HCT116 (cell line): ENCODE results near the gene TBC1D1. TPM values are rescaled to one million over a fixed set of nuclear protein-coding genes. Genes with fewer than 3 reads are reported as not detected.

ENCODE experiments used
- ATAC-seq: fragments of 200-7000 bp; cut with Tn5 transposase; 2 replicates; pipeline ENCODE4 v1.9.1; 2020; ENCODE audit warnings: mild to moderate bottlenecking, moderate library complexity
- BruUV-seq: library from RNA; stranded (reverse); fragments of 400-500 nt; replicated peaks from 2 replicates; lab custom pipeline; 2021; lab: Mats Ljungman, UMichigan
- CTCF ChIA-PET: fragments of 300-600 bp; sonication (Branson Sonifier 250); formaldehyde crosslinking; loops from one replicate; lab custom pipeline; 2021; ENCODE audit warnings: antibody characterized with exemption; lab: Charles Lee
- POLR2A ChIA-PET: fragments of 300-600, 350-600 bp; sonication (Branson Sonifier 250); formaldehyde crosslinking; loops from one replicate; lab custom pipeline; 2021; ENCODE audit warnings: antibody characterized with exemption; lab: Charles Lee
- RAD21 ChIA-PET, 2 experiments: fragments of 300-600 bp; sonication (Branson Sonifier 250); formaldehyde crosslinking; loops; one replicate each; lab custom pipeline; 2023; ENCODE audit warnings: low total read pairs in 2 of 2; ENCODE audit not compliant: uncharacterized antibody in 2 of 2, unreplicated experiment in 2 of 2, low non-redundant PET in 1 of 2; lab: Charles Lee
- DNase-seq: peaks from one replicate; pipeline ENCODE4 v3.0.0-alpha.2; 2010; ENCODE audit warnings: low read depth, low spot score
- H2AFZ ChIP-seq: fragments of 200-600 bp; shearing (Covaris generic), sonication (generic); 2 replicates; pipeline ENCODE4 v1.6.1; 2017; ENCODE audit warnings: low read depth, mixed run types, mixed read lengths, antibody characterized with exemption, low read length; ENCODE audit not compliant: poor library complexity, severe bottlenecking
- H3K27ac ChIP-seq: 2 replicates; pipeline ENCODE4 v1.5.1; 2012; ENCODE audit warnings: low read depth, low read length
- H3K27me3 ChIP-seq: fragments of 200-600 bp; sonication (generic); 2 replicates; pipeline ENCODE4 v1.6.1; 2016; ENCODE audit warnings: mixed run types, low read length, mixed read lengths; ENCODE audit not compliant: insufficient read depth
- H3K36me3 ChIP-seq, 2 experiments: fragments of 200-500 bp in 1 of 2; fragments of 200-600 bp in 1 of 2; sonication (Bioruptor generic) in 1 of 2; sonication (generic) in 1 of 2; 2 replicates each; pipeline versions ENCODE4 v1.5.1 to v1.6.1; 2014 to 2016; ENCODE audit warnings: low read length in 2 of 2, inconsistent platforms in 1 of 2, mixed read lengths in 1 of 2, mixed run types in 1 of 2; ENCODE audit not compliant: insufficient read depth in 2 of 2, control insufficient read depth in 1 of 2
- H3K4me1 ChIP-seq, 2 experiments: fragments of 200-600 bp in 1 of 2; sonication (generic) in 1 of 2; 2 replicates each; pipeline versions ENCODE4 v1.5.1 to v1.6.1; 2012 to 2017; ENCODE audit warnings: low read length in 2 of 2, inconsistent platforms in 1 of 2, mild to moderate bottlenecking in 1 of 2, mixed read lengths in 1 of 2, mixed run types in 1 of 2, moderate library complexity in 1 of 2; ENCODE audit not compliant: insufficient read depth in 2 of 2, control insufficient read depth in 1 of 2
- H3K4me2 ChIP-seq: fragments of 200-600 bp; sonication (generic); 2 replicates; pipeline ENCODE4 v1.6.1; 2017; ENCODE audit warnings: mixed run types, low read length, mixed read lengths
- H3K4me3 ChIP-seq, 2 experiments: fragments of 200-600 bp in 1 of 2; sonication (generic) in 1 of 2; replicated peaks in 1 of 2; 2 replicates each; pipeline ENCODE4 v1.5.1; 2011 to 2016; ENCODE audit warnings: low read length in 2 of 2, control low read depth in 1 of 2, low read depth in 1 of 2, mild to moderate bottlenecking in 1 of 2, mixed read lengths in 1 of 2, mixed run types in 1 of 2
- H3K79me2 ChIP-seq: fragments of 200-600 bp; sonication (generic); 2 replicates; pipeline ENCODE4 v1.6.1; 2017; ENCODE audit warnings: mild to moderate bottlenecking, mixed run types, low read length, moderate library complexity, mixed read lengths; ENCODE audit not compliant: insufficient read depth
- H3K9ac ChIP-seq: fragments of 200-600 bp; sonication (generic); 2 replicates; pipeline ENCODE4 v1.6.1; 2016; ENCODE audit warnings: low read length, mixed read lengths
- H3K9me2 ChIP-seq: fragments of 200-600 bp; sonication (generic), shearing (Covaris generic); 2 replicates; pipeline ENCODE4 v1.6.1; 2017; ENCODE audit warnings: mixed run types, mild to moderate bottlenecking, moderate library complexity; ENCODE audit not compliant: insufficient read depth
- H3K9me3 ChIP-seq, 2 experiments: fragments of 200-500 bp in 1 of 2; fragments of 200-600 bp in 1 of 2; sonication (Bioruptor generic) in 1 of 2; sonication (generic) in 1 of 2; 2 replicates each; pipeline ENCODE4 v1.6.1; 2014 to 2017; ENCODE audit warnings: low read length in 2 of 2, mixed read lengths in 2 of 2, inconsistent platforms in 1 of 2, low read depth in 1 of 2, mild to moderate bottlenecking in 1 of 2, mixed run types in 1 of 2, moderate library complexity in 1 of 2; ENCODE audit not compliant: control insufficient read depth in 1 of 2, insufficient read depth in 1 of 2
- H4K20me1 ChIP-seq: fragments of 200-600 bp; sonication (generic), shearing (Covaris generic); 2 replicates; pipeline ENCODE4 v1.6.1; 2017; ENCODE audit warnings: mixed run types, mild to moderate bottlenecking, moderate library complexity; ENCODE audit not compliant: insufficient read depth
- CBX3 ChIP-seq: IDR thresholded peaks from 2 replicates; pipeline ENCODE4 v1.6.1; 2012; ENCODE audit warnings: low read depth
- EGR1 ChIP-seq: IDR thresholded peaks from 2 replicates; pipeline ENCODE4 v1.6.1; 2012; ENCODE audit warnings: low read depth
- ELF1 ChIP-seq: IDR thresholded peaks from 2 replicates; pipeline ENCODE4 v1.6.1; 2012; ENCODE audit warnings: low read depth, borderline replicate concordance
- EZH2 ChIP-seq: fragments of 200-600 bp; sonication (generic); IDR thresholded peaks from 2 replicates; pipeline ENCODE4 v1.6.1; 2017; ENCODE audit warnings: antibody characterized with exemption, mixed run types
- EZH2phosphoT487 ChIP-seq: fragments of 200-600 bp; IDR thresholded peaks from 2 replicates; pipeline ENCODE4 v1.6.1; 2018; ENCODE audit warnings: antibody characterized with exemption, borderline replicate concordance
- FOSL1 ChIP-seq: IDR thresholded peaks from 2 replicates; pipeline ENCODE4 v1.6.1; 2012; ENCODE audit warnings: low read depth
- JUND ChIP-seq: IDR thresholded peaks from 2 replicates; pipeline ENCODE4 v1.6.1; 2012
- POLR2AphosphoS5 ChIP-seq: IDR thresholded peaks from 2 replicates; pipeline ENCODE4 v1.6.1; 2011; ENCODE audit warnings: mild to moderate bottlenecking, low read depth, low read length, moderate library complexity
- RAD21 ChIP-seq: IDR thresholded peaks from 2 replicates; pipeline ENCODE4 v1.6.1; 2012; ENCODE audit warnings: low read depth, mild to moderate bottlenecking
- SIN3A ChIP-seq: IDR thresholded peaks from 2 replicates; pipeline ENCODE4 v1.6.1; 2012; ENCODE audit warnings: low read depth
- SP1 ChIP-seq: IDR thresholded peaks from 2 replicates; pipeline ENCODE4 v1.6.1; 2012; ENCODE audit warnings: low read depth
- SRF ChIP-seq: IDR thresholded peaks from 2 replicates; pipeline ENCODE4 v1.6.1; 2012; ENCODE audit warnings: low read depth
- TCF7L2 ChIP-seq: IDR thresholded peaks from 2 replicates; pipeline ENCODE4 v1.7.0; 2011; ENCODE audit warnings: borderline replicate concordance, inconsistent platforms; ENCODE audit not compliant: insufficient read depth, insufficient read length; ENCODE audit errors: extremely low read depth
- ZFX ChIP-seq: fragments of 450-650 bp; IDR thresholded peaks from 2 replicates; pipeline ENCODE4 v1.6.1; 2017
- ZNF274 ChIP-seq: fragments of 200-500 bp; sonication (Bioruptor generic); IDR thresholded peaks from 2 replicates; pipeline ENCODE4 v1.6.1; 2014; ENCODE audit warnings: mild to moderate bottlenecking, low read depth, low read length, inconsistent platforms
- intact Hi-C: fragments of 100-400 bp; cut with micrococcal nuclease; formaldehyde crosslinking; loops from 2 replicates; pipeline ENCODE4 v1.10.0; 2022
- total RNA-seq: library from RNA; stranded (reverse); gene quantifications from one replicate; pipeline ENCODE4 v1.2.1, GENCODE V29; 2021; ENCODE audit not compliant: unreplicated experiment
- TF ChIP-seq, protein P1 (sequence below): IDR thresholded peaks from 2 replicates; pipeline ENCODE4 v1.6.1; 2011; ENCODE audit warnings: mild to moderate bottlenecking, low read length, moderate library complexity; ENCODE audit not compliant: insufficient replicate concordance; ENCODE audit errors: extremely low read depth
- TF ChIP-seq, protein P2 (sequence below), 3 experiments: fragments of 200-600 bp in 1 of 3; sonication (generic) in 1 of 3; IDR thresholded peaks in 2 of 3; conservative IDR thresholded peaks in 1 of 3; 2 replicates each; pipeline ENCODE4 v1.5.1; 2012 to 2017; ENCODE audit warnings: low read depth in 2 of 3, low read length in 2 of 3, antibody characterized with exemption in 1 of 3, borderline replicate concordance in 1 of 3, control low read depth in 1 of 3, mild to moderate bottlenecking in 1 of 3, mixed read lengths in 1 of 3, mixed run types in 1 of 3, moderate library complexity in 1 of 3; ENCODE audit not compliant: insufficient read depth in 1 of 3
- TF ChIP-seq, protein P3 (sequence below): IDR thresholded peaks from 2 replicates; pipeline ENCODE4 v1.6.1; 2012

TBC1D1 gene
- total RNA-seq, 1 experiment from 2014 or later: 82.7 TPM

DNA sequence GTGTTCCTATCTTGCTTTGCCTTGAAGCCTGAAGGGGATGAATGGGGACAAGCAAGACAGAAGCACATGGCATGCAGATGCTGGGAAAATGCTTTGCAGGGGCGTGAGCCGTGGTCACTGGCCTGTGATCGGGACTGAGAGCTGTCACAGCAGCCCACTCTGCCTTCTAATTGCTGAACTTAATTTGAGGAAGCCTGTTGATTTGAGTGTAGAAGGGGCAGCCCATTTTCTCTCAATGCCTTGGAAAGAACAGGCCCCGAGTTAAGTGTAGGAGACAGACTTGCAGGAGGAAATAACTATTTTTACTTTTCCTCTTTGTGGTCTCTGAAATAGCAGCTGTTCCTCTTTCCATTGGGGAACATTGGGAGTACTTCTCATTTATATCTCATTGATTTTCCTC is 26.1 kb upstream of the TBC1D1 start (continued):
- TF ChIP-seq TCF7L2: no peak
- TF ChIP-seq, protein P1, sequence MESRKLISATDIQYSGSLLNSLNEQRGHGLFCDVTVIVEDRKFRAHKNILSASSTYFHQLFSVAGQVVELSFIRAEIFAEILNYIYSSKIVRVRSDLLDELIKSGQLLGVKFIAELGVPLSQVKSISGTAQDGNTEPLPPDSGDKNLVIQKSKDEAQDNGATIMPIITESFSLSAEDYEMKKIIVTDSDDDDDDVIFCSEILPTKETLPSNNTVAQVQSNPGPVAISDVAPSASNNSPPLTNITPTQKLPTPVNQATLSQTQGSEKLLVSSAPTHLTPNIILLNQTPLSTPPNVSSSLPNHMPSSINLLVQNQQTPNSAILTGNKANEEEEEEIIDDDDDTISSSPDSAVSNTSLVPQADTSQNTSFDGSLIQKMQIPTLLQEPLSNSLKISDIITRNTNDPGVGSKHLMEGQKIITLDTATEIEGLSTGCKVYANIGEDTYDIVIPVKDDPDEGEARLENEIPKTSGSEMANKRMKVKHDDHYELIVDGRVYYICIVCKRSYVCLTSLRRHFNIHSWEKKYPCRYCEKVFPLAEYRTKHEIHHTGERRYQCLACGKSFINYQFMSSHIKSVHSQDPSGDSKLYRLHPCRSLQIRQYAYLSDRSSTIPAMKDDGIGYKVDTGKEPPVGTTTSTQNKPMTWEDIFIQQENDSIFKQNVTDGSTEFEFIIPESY: no peak
- no peak for TF ChIP-seq ELF1
- TF ChIP-seq CBX3: no peak

DNA sequence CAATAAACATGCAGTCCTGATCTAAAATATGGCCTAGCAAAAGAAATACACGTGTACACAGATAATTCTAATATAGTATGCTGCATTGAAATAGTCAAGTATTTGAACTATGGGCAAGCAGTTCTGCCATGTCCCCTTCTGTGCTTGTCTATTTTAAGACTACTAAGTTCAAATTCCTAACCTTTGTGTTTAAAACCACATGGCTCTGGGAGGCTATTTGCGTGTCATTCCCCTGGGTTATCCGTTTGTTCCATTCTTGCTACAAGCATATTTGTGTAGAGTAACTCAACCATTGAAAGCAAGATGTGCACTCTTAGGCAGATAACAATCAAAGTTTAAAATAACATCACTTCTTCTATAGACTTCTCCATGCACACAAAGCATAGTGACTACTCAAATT is 25.4 kb upstream of the TBC1D1 start:
- H2AFZ ChIP-seq: no peak overlapping the region
- ChIA-PET POLR2A (no interaction called here), CTCF (no interaction called here), RAD21 (no interaction called here)
- BruUV-seq: no TSS peak
- H3K9ac ChIP-seq: no peak overlapping the region
- H3K27me3 ChIP-seq: no peaks in the 10 kb centered on the region
- H3K4me2 ChIP-seq: no peak overlapping the region
- H3K9me3 ChIP-seq: no peaks in the 10 kb centered on the region
- H3K79me2 ChIP-seq: no peaks in the 10 kb centered on the region
- DNase-seq: no peak
- H4K20me1 ChIP-seq: no peaks in the 10 kb centered on the region
- H3K9me2 ChIP-seq: no peaks in the 10 kb centered on the region
- no peak for ATAC-seq
- no peaks in the 10 kb centered on the region for H3K4me1 ChIP-seq
- no peak overlapping the region for H3K4me3 ChIP-seq
- TF ChIP-seq POLR2AphosphoS5 (no peak), SP1 (no peak), ELF1 (no peak), JUND (no peak), EZH2phosphoT487 (no peak), SIN3A (no peak), FOSL1 (no peak), EZH2 (no peak), SRF (no peak), EGR1 (no peak), ZNF274 (no peak), ZFX (no peak), RAD21 (no peak)
- TF ChIP-seq, protein P2, sequence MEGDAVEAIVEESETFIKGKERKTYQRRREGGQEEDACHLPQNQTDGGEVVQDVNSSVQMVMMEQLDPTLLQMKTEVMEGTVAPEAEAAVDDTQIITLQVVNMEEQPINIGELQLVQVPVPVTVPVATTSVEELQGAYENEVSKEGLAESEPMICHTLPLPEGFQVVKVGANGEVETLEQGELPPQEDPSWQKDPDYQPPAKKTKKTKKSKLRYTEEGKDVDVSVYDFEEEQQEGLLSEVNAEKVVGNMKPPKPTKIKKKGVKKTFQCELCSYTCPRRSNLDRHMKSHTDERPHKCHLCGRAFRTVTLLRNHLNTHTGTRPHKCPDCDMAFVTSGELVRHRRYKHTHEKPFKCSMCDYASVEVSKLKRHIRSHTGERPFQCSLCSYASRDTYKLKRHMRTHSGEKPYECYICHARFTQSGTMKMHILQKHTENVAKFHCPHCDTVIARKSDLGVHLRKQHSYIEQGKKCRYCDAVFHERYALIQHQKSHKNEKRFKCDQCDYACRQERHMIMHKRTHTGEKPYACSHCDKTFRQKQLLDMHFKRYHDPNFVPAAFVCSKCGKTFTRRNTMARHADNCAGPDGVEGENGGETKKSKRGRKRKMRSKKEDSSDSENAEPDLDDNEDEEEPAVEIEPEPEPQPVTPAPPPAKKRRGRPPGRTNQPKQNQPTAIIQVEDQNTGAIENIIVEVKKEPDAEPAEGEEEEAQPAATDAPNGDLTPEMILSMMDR (IDR thresholded peaks at IDR 0.05 in 2 of 3, conservative IDR thresholded peaks at IDR 0.05 in 1 of 3; ENCODE audit: borderline replicate concordance in 1 of 3, insufficient read depth in 1 of 3, low read depth in 2 of 3, low read length in 2 of 3): no peak
- TF ChIP-seq, protein P3, sequence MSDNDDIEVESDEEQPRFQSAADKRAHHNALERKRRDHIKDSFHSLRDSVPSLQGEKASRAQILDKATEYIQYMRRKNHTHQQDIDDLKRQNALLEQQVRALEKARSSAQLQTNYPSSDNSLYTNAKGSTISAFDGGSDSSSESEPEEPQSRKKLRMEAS: no peak
- TF ChIP-seq, protein P1: no peak
- TF ChIP-seq, all 23 proteins: peak for 0
- H3K36me3 ChIP-seq: peaks cover 0 to 8% of the 10 kb centered on the region in 2 experiments; a peak in 3 of 4 replicates
- no peak overlapping the region for H3K27ac ChIP-seq
- intact Hi-C loops: no loop called here
